Measurements from ENCODE around the gene ENPP3. TPM values are rescaled to one million over a fixed set of nuclear protein-coding genes. Genes with fewer than 3 reads are reported as not detected.

The ENPP3 gene
- total RNA-seq, 2 donors from 2014 or later, result not detected

DNA sequence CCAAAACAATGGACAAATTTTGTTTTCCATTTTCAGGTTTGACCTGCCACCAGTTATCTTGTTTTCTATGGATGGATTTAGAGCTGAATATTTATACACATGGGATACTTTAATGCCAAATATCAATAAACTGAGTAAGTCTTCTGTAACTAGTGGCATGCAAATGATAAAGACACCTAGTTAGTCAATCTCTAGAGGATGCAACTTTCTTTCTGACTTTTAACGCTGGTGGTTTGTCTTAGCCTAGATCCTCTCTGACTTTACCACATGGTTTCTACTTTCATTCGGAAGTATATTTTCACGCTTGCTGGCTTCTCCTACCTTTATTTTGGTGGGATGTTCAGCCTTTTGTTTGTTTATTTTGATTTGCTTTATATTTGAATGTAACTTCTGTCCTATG is 21.2 kb downstream of the ENPP3 start:
- TF ChIP-seq, protein P1, sequence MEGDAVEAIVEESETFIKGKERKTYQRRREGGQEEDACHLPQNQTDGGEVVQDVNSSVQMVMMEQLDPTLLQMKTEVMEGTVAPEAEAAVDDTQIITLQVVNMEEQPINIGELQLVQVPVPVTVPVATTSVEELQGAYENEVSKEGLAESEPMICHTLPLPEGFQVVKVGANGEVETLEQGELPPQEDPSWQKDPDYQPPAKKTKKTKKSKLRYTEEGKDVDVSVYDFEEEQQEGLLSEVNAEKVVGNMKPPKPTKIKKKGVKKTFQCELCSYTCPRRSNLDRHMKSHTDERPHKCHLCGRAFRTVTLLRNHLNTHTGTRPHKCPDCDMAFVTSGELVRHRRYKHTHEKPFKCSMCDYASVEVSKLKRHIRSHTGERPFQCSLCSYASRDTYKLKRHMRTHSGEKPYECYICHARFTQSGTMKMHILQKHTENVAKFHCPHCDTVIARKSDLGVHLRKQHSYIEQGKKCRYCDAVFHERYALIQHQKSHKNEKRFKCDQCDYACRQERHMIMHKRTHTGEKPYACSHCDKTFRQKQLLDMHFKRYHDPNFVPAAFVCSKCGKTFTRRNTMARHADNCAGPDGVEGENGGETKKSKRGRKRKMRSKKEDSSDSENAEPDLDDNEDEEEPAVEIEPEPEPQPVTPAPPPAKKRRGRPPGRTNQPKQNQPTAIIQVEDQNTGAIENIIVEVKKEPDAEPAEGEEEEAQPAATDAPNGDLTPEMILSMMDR (conservative IDR thresholded peaks at IDR 0.05), result no peak
- no peaks in the 10 kb centered on the region for H3K36me3 ChIP-seq (ENCODE audit: control insufficient read depth, insufficient read depth, low read length)
- H3K36me3 Mint-ChIP-seq (ENCODE audit: low read depth), result no peaks in the 10 kb centered on the region
- no peak overlapping the region for H3K4me3 ChIP-seq (ENCODE audit: low read length)
- no peak overlapping the region for H3K27ac Mint-ChIP-seq
- H3K27me3 Mint-ChIP-seq (ENCODE audit: insufficient read depth), result no peaks in the 10 kb centered on the region
- no peaks in the 10 kb centered on the region for H3K9me3 ChIP-seq (ENCODE audit: control insufficient read depth, low read length)
- H3K4me1 Mint-ChIP-seq, result no peaks in the 10 kb centered on the region
- H3K4me1 ChIP-seq (ENCODE audit: control insufficient read depth, insufficient read depth, low read length), result no peaks in the 10 kb centered on the region
- no peaks in the 10 kb centered on the region for H3K27me3 ChIP-seq (ENCODE audit: control insufficient read depth, insufficient read depth, low read length, poor library complexity, severe bottlenecking)
- DNase-seq, result no peak
- no peak overlapping the region for H3K4me3 Mint-ChIP-seq
- H3K9me3 Mint-ChIP-seq, result no peaks in the 10 kb centered on the region
- no peak overlapping the region for H3K27ac ChIP-seq (ENCODE audit: low read depth, low read length)
- 97 to 100% methylated on average over 1 to 3 of the region's 3 CpGs for WGBS, 2 experiments (ENCODE audit: insufficient coverage in 1 of 2, insufficient read length in 1 of 2)
- no peak overlapping the region for H3K9ac ChIP-seq (ENCODE audit: extremely low read depth, low read length, poor library complexity, severe bottlenecking)

DNA sequence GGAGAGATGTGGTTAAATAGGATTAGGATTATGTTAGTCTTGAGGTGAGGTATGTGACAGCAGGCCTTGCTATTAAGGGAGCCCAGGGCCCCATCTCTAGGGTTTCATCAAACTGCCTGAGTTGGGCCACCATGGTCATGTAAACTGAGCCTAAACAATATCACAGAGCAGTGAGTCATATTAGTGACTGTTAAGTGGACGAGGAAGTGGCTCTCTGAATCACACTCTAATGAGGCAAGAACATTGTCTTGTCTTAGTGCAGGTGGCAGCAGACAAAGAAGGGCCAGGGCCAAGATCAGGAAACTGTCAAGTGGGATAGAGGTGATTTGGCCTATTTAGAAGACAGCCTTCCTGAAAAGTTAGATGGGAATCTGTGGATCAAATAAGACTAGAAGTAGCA is 23.1 kb downstream of the ENPP3 start:
- WGBS, 2 experiments (ENCODE audit: insufficient coverage in 1 of 2, insufficient read length in 1 of 2), result 80 to 86% methylated on average over 1 of the region's 1 CpG
- Mint-ChIP-seq H3K36me3 (ENCODE audit: low read depth) (no peaks in the 10 kb centered on the region), H3K27me3 (ENCODE audit: insufficient read depth) (no peaks in the 10 kb centered on the region), H3K27ac (no peak overlapping the region), H3K9me3 (no peaks in the 10 kb centered on the region), H3K4me3 (no peak overlapping the region), H3K4me1 (no peaks in the 10 kb centered on the region)
- Histone ChIP-seq H3K9me3 (ENCODE audit: control insufficient read depth, low read length) (no peaks in the 10 kb centered on the region), H3K27ac (ENCODE audit: low read depth, low read length) (no peak overlapping the region), H3K9ac (ENCODE audit: extremely low read depth, low read length, poor library complexity, severe bottlenecking) (no peak overlapping the region), H3K4me1 (ENCODE audit: control insufficient read depth, insufficient read depth, low read length) (no peaks in the 10 kb centered on the region), H3K36me3 (ENCODE audit: control insufficient read depth, insufficient read depth, low read length) (no peaks in the 10 kb centered on the region), H3K4me3 (ENCODE audit: low read length) (no peak overlapping the region), H3K27me3 (ENCODE audit: control insufficient read depth, insufficient read depth, low read length, poor library complexity, severe bottlenecking) (no peaks in the 10 kb centered on the region)
- TF ChIP-seq, protein P1 (conservative IDR thresholded peaks at IDR 0.05), result no peak
- no peak for DNase-seq

DNA sequence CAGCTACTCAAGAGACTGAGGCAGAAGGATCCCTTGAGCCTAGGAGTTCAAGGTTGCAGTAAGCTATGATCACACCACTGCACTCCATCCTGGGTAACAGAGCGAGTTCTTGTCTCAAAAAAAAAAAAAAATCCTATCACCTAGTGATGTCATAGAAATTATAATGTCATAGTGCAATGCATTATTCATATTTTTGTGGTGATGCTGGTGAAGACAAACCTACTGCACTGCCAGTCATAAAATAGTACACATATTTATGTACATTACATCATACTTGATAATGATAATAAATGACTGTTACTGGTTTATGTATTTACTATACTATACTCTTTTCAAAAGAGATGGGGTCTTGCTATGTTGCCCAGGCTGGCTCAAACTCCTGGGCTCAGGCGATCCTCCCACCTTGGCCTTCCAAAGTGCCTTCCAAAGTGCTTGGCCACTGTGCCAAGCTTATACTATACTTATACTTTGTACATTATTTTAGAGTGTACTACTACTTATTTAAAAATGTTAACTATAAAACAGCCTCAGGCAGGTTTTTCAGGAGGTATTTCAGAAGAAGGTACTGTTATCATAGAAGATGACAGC is 26.6 kb downstream of the ENPP3 start:
- 90% methylated on average over 1 of the region's 2 CpGs; no CpG with 5 or more reads in 1 of the 2 experiments for WGBS, 2 experiments (ENCODE audit: insufficient coverage in 1 of 2, insufficient read length in 1 of 2)
- H3K4me3 Mint-ChIP-seq, result no peak overlapping the region

More for the DNA sequence above, 26.6 kb downstream of the ENPP3 start:
- Mint-ChIP-seq H3K36me3 (ENCODE audit: low read depth) (no peaks in the 10 kb centered on the region), H3K4me1 (no peaks in the 10 kb centered on the region), H3K9me3 (no peaks in the 10 kb centered on the region), H3K27me3 (ENCODE audit: insufficient read depth) (no peaks in the 10 kb centered on the region), H3K27ac (no peak overlapping the region)
- no peak overlapping the region for H3K4me3 ChIP-seq (ENCODE audit: low read length)
- H3K9me3 ChIP-seq (ENCODE audit: control insufficient read depth, low read length), result no peaks in the 10 kb centered on the region
- TF ChIP-seq, protein P1 (conservative IDR thresholded peaks at IDR 0.05), result no peak
- H3K9ac ChIP-seq (ENCODE audit: extremely low read depth, low read length, poor library complexity, severe bottlenecking), result no peak overlapping the region
- H3K4me1 ChIP-seq (ENCODE audit: control insufficient read depth, insufficient read depth, low read length), result no peaks in the 10 kb centered on the region
- no peaks in the 10 kb centered on the region for H3K36me3 ChIP-seq (ENCODE audit: control insufficient read depth, insufficient read depth, low read length)
- no peaks in the 10 kb centered on the region for H3K27me3 ChIP-seq (ENCODE audit: control insufficient read depth, insufficient read depth, low read length, poor library complexity, severe bottlenecking)
- no peak for DNase-seq
- H3K27ac ChIP-seq (ENCODE audit: low read depth, low read length), result no peak overlapping the region
